Psoas muscle (tissue), 8 donors: ENCODE data around the gene BRK1. TPM values are rescaled to one million over a fixed set of nuclear protein-coding genes. Genes with fewer than 3 reads are reported as not detected.

Experiments used
- ATAC-seq, 4 donors: fragments of 200-7000 bp; cut with Tn5 transposase; one replicate each; pipeline ENCODE4 v1.9.1; 2020; ENCODE audit warnings: moderate library complexity in 3 of 4, mild to moderate bottlenecking in 2 of 4
- DNase-seq, 2 donors: peaks; one replicate each; pipeline ENCODE4 v3.0.0-alpha.2; 2020
- H3K27ac ChIP-seq: fragments of 200-600 bp; one replicate; pipeline ENCODE4 v1.8.0; 2022
- H3K27me3 ChIP-seq, 3 donors: fragments of 200-600 bp in 1 of 3; one replicate each; pipeline versions ENCODE4 v1.6.1 to v1.8.0; 2013 to 2022; ENCODE audit warnings: low read length in 2 of 3, mild to moderate bottlenecking in 2 of 3, moderate library complexity in 1 of 3; ENCODE audit not compliant: insufficient read depth in 3 of 3
- H3K36me3 ChIP-seq, 2 donors: fragments of 200-600 bp in 1 of 2; one replicate each; pipeline versions ENCODE4 v1.6.1 to v1.8.0; 2013 to 2022; ENCODE audit warnings: low read depth in 1 of 2, mild to moderate bottlenecking in 1 of 2, moderate library complexity in 1 of 2; ENCODE audit not compliant: insufficient read depth in 1 of 2
- H3K4me1 ChIP-seq: fragments of 200-600 bp; one replicate; pipeline ENCODE4 v1.8.0; 2022
- H3K4me3 ChIP-seq: fragments of 200-600 bp; one replicate; pipeline ENCODE4 v1.8.0; 2022; ENCODE audit warnings: mild to moderate bottlenecking
- H3K9me3 ChIP-seq: fragments of 200-600 bp; one replicate; pipeline ENCODE4 v1.8.0; 2022
- CTCF ChIP-seq: fragments of 200-600 bp; IDR thresholded peaks from one replicate; pipeline ENCODE4 v1.8.0; 2022; ENCODE audit warnings: antibody characterized with exemption
- WGBS, 3 donors: extraction: QIAGEN DNeasy Blood & Tissue Kit; methylation state at CpG; one replicate each; pipeline versions ENCODE4 v1.1.6 to v1.1.7; 2013; 5-methylcytosine and 5-hydroxymethylcytosine counted together
- intact Hi-C, 2 donors: fragments of 100-400 bp; cut with DNase I; formaldehyde crosslinking; loops; one replicate each; pipeline versions ENCODE4 v1.11.0 to v1.14.2; 2022
- polyA plus RNA-seq, 3 donors: library from polyadenylated mRNA; stranded (reverse); fragments of 200-250 nt; gene quantifications; one replicate each; pipeline ENCODE4 v1.2.3, GENCODE V29; 2013
- total RNA-seq, 4 donors: library from RNA; stranded (reverse); fragmentation: NEBNext Ultra II Directional in 2 of 4; extraction: Animal tissue kit (Norgen Biotek cat#: 25700) in 2 of 4; gene quantifications; one replicate each; pipeline versions ENCODE4 v1.2.1 to v1.2.4, GENCODE V29; 2021 to 2023
- donor health status: healthy with polysubstance abuse.
- donor health status: DM: no; HTN: no; CAD: no; lungs with moderate emphysema.
- donor health status: Bipolar disorder and iron deficiency.
- donor health status: healthy.
- donor health status: DM: yes; HTN: yes; CAD: no.
- donor health status: DM: no; HTN: no; CAD: no.
- donor health status: DM: no; HTN: no; CAD: no.
- donor health status: DM: yes; HTN: yes; CAD: no.

BRK1 gene
- total and polyA plus RNA-seq, 7 donors: 73.8 to 164 (median 82.7) TPM

DNA sequence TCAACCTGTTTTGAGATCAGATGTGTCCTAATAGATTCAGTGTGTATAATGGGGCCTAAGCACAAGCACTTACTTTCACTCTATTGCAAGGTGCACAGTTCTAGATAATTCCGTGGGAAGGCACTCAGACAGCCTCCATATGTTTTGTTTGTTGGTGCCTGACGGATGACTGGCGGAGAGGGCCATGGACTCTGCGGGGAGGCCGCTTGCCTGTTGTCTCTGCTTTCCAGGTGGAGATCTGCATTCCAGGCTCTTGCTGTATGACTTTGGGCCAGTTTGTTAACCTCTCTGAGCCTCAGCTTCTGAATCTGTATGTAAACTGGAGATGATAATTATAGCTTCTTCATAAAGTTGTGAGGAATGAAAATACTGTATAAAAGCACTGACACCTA, 50.7 kb downstream of the BRK1 start:
- H3K36me3 ChIP-seq: peaks cover 0 to 28% of the 10 kb centered on the region in 2 donors
- no peaks in the 10 kb centered on the region for H3K9me3 ChIP-seq
- H3K27me3 ChIP-seq: no peaks in the 10 kb centered on the region
- TF ChIP-seq CTCF: no peak
- no peaks in the 10 kb centered on the region for H3K4me1 ChIP-seq
- no peak for ATAC-seq
- peak overlapping the region; percentile 91 for H3K4me3 ChIP-seq
- DNase-seq: no peak
- 92 to 97% (median 95%) methylated on average over 5 of the region's 5 CpGs for WGBS, 3 donors
- intact Hi-C loops: loop anchor here in 1 of 2 donors (5.0 kb wide), 1 partner anchor 56 kb away; no protein-coding TSS in a partner anchor
- H3K27ac ChIP-seq: no peak overlapping the region

- intact Hi-C loops: loop anchor here in 1 of 2 donors (2.0 to 5.0 kb wide), 2 partner anchors 20 to 53 kb away; no protein-coding TSS in a partner anchor
- DNase-seq: no peak
- Histone ChIP-seq H3K27me3 (no peaks in the 10 kb centered on the region), H3K36me3 (peaks cover 0 to 31% of the 10 kb centered on the region in 2 donors), H3K9me3 (no peaks in the 10 kb centered on the region), H3K4me3 (no peak overlapping the region), H3K4me1 (peaks cover 7% of the 10 kb centered on the region), H3K27ac (no peak overlapping the region)
- 77 to 78% (median 78%) methylated on average over 8 of the region's 8 CpGs for WGBS, 3 donors
- TF ChIP-seq CTCF: no peak
- ATAC-seq: no peak
Measured at GRCh38 chr3:10169000-10169496, 53.6 kb downstream of the BRK1 start.

- intact Hi-C loops: no loop called here
- Histone ChIP-seq H3K4me1 (peaks cover 7% of the 10 kb centered on the region), H3K9me3 (no peaks in the 10 kb centered on the region), H3K36me3 (peaks cover 0 to 31% of the 10 kb centered on the region in 2 donors), H3K27me3 (no peaks in the 10 kb centered on the region), H3K4me3 (no peak overlapping the region), H3K27ac (no peak overlapping the region)
- TF ChIP-seq CTCF: no peak
- WGBS, 3 donors: 69 to 82% (median 76%) methylated on average over 13 of the region's 13 CpGs
- DNase-seq (no peak), ATAC-seq (no peak)
Measured at GRCh38 chr3:10170915-10171478, 55.5 kb downstream of the BRK1 start.

DNA sequence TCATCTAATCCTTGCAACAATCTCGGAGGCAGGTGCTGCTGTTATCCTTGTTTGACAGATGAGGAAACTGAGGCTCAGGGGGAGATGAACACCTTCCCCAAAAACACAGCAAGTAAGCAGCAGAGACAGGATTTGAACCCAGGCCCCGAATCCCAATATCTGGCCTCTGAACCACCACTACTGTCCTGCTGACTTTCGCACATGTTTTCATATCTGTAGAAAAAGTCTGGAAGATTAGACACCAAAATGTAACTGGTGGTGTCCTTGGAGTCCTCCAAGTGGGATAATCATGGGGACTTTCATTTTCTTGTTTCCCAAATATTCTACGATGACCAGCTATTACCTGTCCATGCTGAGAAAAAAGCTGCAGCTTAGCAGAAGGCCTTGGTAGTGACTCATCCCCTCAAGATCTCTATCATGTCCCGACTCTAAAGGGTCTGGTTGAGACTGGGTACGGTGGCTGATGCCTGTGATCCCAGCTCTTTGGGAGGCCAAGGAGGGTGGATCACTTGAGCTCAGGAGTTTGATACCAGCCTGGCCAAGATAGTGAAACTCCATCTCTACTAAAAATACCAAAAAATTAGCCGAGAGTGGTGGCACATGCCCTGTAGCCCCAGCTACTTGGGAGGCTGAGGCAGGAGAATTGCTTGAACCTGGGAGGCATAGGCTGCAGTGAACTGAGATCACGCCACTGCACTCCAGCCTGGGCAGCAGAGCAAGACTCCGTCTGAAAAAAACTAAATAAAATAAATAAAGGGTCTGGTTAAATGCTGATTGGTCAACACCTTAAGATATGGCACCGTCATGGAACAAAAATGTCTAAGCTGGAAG, 57.8 kb downstream of the BRK1 start:
- Histone ChIP-seq H3K4me1 (peaks cover 7% of the 10 kb centered on the region), H3K9me3 (no peaks in the 10 kb centered on the region), H3K4me3 (no peak overlapping the region), H3K27me3 (no peaks in the 10 kb centered on the region), H3K27ac (peak overlapping the region; percentile 65), H3K36me3 (peaks cover 0 to 27% of the 10 kb centered on the region in 2 donors)
- intact Hi-C loops: no loop called here
- 83 to 91% (median 90%) methylated on average over 10 of the region's 10 CpGs for WGBS, 3 donors
- DNase-seq: no peak
- ATAC-seq: no peak
- no peak for TF ChIP-seq CTCF
